Peyer's patch (tissue), 4 donors: ENCODE data around the gene ZNF783. TPM values are rescaled to one million over a fixed set of nuclear protein-coding genes. Genes with fewer than 3 reads are reported as not detected.
A peak's percentile ranks its signal among the peaks of the same experiment; 100 is the strongest.

Experiments
- DNase-seq, 3 donors: peaks; one replicate each; pipeline ENCODE4 v3.0.0-alpha.2; 2017 to 2019
- H3K27ac ChIP-seq, 4 donors: fragments of 200-600 bp; sonication (generic); one replicate each; pipeline ENCODE4 v1.5.1; 2016 to 2019
- H3K27me3 ChIP-seq, 2 donors: fragments of 200-600 bp; sonication (generic); one replicate each; pipeline ENCODE4 v1.5.1; 2019
- H3K36me3 ChIP-seq, 3 donors: fragments of 200-600 bp; sonication (generic); one replicate each; pipeline ENCODE4 v1.5.1; 2016 to 2019
- H3K4me1 ChIP-seq, 4 donors: fragments of 200-600 bp; sonication (generic); one replicate each; pipeline ENCODE4 v1.5.1; 2016 to 2019
- H3K4me3 ChIP-seq, 4 donors: fragments of 200-600 bp; sonication (generic); 1 replicate in 3 of 4; 2 replicates in 1 of 4; pipeline ENCODE4 v1.5.1; 2016 to 2019; ENCODE audit warnings: mild to moderate bottlenecking in 1 of 4
- H3K9me3 ChIP-seq, 4 donors: fragments of 200-600 bp; sonication (generic); one replicate each; pipeline ENCODE4 v1.5.1; 2016 to 2019; ENCODE audit warnings: mild to moderate bottlenecking in 1 of 4
- POLR2A ChIP-seq, 2 donors: fragments of 450-650 bp; IDR thresholded peaks; one replicate each; pipeline ENCODE4 v1.5.1; 2017; ENCODE audit warnings: antibody characterized with exemption in 2 of 2, mild to moderate bottlenecking in 2 of 2, moderate library complexity in 2 of 2
- total RNA-seq, 4 donors: library from RNA; depleted of rRNA; stranded (reverse); fragments of >200 nt; gene quantifications; one replicate each; pipeline ENCODE4 v1.1.0, GENCODE V29; 2016
- TF ChIP-seq, protein P1 (sequence below), 6 experiments: fragments of 450-650 bp in 4 of 6; fragments of 200-600 bp in 2 of 6; sonication (generic) in 1 of 6; IDR thresholded peaks; one replicate each; pipeline ENCODE4 v1.5.1; 2017 to 2019; ENCODE audit warnings: antibody characterized with exemption in 6 of 6, mild to moderate bottlenecking in 3 of 6, moderate library complexity in 1 of 6

Gene ZNF783
- total RNA-seq, 4 donors from 2014 or later: 10.7 to 86.6 (median 24.9) TPM

DNA sequence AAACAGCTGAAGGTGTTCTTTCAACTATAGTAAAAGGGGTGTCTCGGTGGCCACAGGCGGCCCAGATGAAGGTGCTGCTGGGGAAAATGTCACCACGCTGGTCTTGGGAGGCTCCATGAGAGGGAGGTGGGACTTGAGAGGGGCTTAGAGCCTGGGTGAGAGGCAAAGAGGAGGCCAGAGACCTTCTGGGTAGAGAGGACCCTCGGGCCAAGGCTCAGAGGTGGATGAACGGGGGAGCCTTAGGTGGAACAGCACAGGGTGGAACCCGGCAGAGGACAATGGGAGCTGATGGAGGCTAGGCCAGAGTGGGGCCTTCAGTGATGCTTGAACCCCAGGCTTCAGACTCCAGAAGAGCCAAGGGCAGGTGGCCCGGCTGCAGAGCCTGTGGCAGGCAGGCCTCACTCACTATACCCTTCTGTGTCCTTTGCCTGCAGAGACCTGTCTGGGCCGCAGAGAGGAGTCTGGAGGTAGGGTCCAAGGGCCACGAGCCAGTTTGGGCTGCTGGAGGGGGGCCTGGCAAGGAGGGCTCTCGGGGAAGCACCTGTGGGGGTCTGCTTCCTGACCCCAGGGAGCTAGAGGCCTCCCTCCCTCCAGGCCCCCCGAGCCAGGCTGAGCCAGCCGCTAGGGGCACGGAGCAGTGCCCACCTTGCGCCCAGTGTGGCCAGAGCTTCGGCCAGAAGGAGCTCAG lies 32.1 kb downstream of the ZNF783 start:
- no peak for TF ChIP-seq POLR2A (IDR thresholded peaks at IDR 0.05)
- TF ChIP-seq, protein P1, sequence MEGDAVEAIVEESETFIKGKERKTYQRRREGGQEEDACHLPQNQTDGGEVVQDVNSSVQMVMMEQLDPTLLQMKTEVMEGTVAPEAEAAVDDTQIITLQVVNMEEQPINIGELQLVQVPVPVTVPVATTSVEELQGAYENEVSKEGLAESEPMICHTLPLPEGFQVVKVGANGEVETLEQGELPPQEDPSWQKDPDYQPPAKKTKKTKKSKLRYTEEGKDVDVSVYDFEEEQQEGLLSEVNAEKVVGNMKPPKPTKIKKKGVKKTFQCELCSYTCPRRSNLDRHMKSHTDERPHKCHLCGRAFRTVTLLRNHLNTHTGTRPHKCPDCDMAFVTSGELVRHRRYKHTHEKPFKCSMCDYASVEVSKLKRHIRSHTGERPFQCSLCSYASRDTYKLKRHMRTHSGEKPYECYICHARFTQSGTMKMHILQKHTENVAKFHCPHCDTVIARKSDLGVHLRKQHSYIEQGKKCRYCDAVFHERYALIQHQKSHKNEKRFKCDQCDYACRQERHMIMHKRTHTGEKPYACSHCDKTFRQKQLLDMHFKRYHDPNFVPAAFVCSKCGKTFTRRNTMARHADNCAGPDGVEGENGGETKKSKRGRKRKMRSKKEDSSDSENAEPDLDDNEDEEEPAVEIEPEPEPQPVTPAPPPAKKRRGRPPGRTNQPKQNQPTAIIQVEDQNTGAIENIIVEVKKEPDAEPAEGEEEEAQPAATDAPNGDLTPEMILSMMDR (IDR thresholded peaks at IDR 0.05): no peak

DNA sequence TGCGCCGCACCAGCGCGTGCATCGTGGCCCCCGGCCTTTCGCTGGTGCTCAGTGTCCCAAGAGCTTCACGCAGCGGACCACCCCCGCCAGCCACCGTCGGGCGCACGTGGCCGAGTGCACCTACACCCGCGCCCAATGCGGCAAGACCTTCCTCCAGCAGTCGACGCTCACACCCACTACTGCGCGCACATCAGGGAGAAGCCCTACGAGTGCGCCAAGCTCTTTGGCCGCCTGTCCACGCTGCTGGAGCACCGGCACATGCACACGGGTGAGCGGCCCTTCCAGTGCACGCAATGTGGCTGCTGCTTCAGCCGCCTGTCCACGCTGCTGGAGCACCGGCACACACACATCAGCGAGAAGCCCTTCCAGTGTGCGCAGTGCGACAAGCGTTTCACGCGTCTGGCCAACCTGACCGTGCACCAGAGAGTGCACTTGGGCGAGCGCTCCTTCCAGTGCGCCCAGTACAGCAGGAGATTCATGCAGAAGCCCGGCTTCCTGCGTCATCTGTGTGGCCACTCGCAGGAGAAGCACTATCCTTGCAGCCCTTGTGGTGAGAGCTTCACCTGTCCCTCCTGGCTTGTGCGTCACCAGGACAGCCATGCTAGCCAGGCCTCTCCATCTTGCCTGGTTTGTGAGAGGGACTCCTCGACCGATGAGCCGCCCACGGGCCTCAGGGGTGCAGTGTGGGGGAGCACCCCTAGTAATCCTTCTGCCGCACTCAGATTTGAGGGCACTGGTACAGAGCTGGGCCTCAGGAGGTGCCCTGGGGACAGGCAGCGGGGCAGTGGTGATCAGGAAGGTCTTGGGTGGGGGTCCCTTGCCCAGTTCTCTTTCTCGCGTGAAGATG lies 32.9 kb downstream of the ZNF783 start:
- H3K4me1 ChIP-seq: no peaks in the 10 kb centered on the region
- peak in 1 of 3 donors; percentile 40 for DNase-seq
- H3K36me3 ChIP-seq: peaks cover 0 to 22% (median 0%) of the 10 kb centered on the region in 3 donors
- no peaks in the 10 kb centered on the region for H3K9me3 ChIP-seq
- TF ChIP-seq, protein P1 (IDR thresholded peaks at IDR 0.05): no peak
- no peak for TF ChIP-seq POLR2A (IDR thresholded peaks at IDR 0.05)
- no peaks in the 10 kb centered on the region for H3K27me3 ChIP-seq
- H3K27ac ChIP-seq: no peak overlapping the region
- H3K4me3 ChIP-seq: no peak overlapping the region

More for the DNA sequence above, 32.1 kb downstream of the ZNF783 start:
- peak in 1 of 3 donors; percentile 29 for DNase-seq
- Histone ChIP-seq H3K27me3 (no peaks in the 10 kb centered on the region), H3K4me1 (no peaks in the 10 kb centered on the region), H3K27ac (no peak overlapping the region), H3K4me3 (no peak overlapping the region), H3K36me3 (peaks cover 0 to 22% (median 0%) of the 10 kb centered on the region in 3 donors), H3K9me3 (no peaks in the 10 kb centered on the region)

DNA sequence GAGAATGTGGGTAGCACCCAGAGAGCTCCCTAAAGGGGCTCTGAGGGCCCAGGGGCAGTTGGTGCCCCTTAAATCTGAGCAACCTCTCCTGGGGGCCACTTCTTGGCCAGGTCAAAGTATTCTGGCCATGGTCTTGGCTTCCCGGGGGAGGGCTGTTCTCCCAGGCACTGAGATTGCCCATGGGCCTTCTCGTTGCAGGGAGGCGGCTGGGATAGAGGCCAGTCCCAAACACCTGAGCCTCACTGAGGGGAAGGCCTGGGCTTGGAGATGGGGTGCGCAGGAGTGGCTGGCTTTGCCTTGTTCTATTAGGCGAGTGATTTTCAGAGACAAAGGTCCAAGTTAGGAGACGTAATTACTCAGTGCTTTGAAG lies 33.5 kb downstream of the ZNF783 start:
- Histone ChIP-seq H3K36me3 (peaks cover 0 to 18% (median 0%) of the 10 kb centered on the region in 3 donors), H3K27me3 (no peaks in the 10 kb centered on the region), H3K27ac (no peak overlapping the region), H3K9me3 (no peaks in the 10 kb centered on the region), H3K4me3 (no peak overlapping the region), H3K4me1 (no peaks in the 10 kb centered on the region)
- TF ChIP-seq POLR2A (IDR thresholded peaks at IDR 0.05): no peak
- TF ChIP-seq, protein P1 (IDR thresholded peaks at IDR 0.05): no peak
- peak in 1 of 3 donors; percentile 18 for DNase-seq

DNA sequence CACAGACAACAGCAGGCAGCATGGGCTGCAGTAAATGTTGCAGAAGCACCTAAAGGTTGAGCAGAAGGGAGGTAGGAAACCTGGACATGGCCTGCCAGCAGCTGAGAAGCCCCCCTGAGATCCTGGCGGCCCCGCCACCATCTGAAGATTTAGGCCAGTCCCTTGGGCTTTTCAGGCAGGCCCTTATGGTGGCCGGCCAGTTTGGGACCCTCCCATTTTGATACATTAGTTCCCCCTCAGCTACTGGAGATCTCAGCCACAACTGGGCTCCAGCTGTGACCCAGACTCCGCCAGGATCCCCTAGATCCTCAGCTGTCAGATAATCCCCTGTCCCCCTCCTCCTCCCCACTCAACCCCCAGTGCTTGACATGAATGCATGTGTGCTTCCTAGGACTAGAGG lies 34.4 kb downstream of the ZNF783 start:
- H3K9me3 ChIP-seq: no peaks in the 10 kb centered on the region
- peak in 1 of 3 donors; percentile 34 for DNase-seq
- H3K4me1 ChIP-seq: no peaks in the 10 kb centered on the region
- no peak overlapping the region for H3K4me3 ChIP-seq
- no peak overlapping the region for H3K27ac ChIP-seq
- no peaks in the 10 kb centered on the region for H3K27me3 ChIP-seq
- TF ChIP-seq, protein P1 (IDR thresholded peaks at IDR 0.05): no peak
- TF ChIP-seq POLR2A (IDR thresholded peaks at IDR 0.05): no peak
- H3K36me3 ChIP-seq: peaks cover 0 to 18% (median 0%) of the 10 kb centered on the region in 3 donors

- no peaks in the 10 kb centered on the region for H3K4me1 ChIP-seq
- H3K27ac ChIP-seq: no peak overlapping the region
- TF ChIP-seq, protein P1 (IDR thresholded peaks at IDR 0.05): no peak
- TF ChIP-seq POLR2A (IDR thresholded peaks at IDR 0.05): no peak
- H3K9me3 ChIP-seq: no peaks in the 10 kb centered on the region
- DNase-seq: peak in 1 of 3 donors; percentile 21
- H3K27me3 ChIP-seq: no peaks in the 10 kb centered on the region
- H3K36me3 ChIP-seq: peaks cover 0 to 18% (median 0%) of the 10 kb centered on the region in 3 donors
- H3K4me3 ChIP-seq: no peak overlapping the region
These were observed 35.2 kb downstream of the ZNF783 start for GRCh38 chr7:149297034-149297755.
